ENCODE data around the gene ACOT8.
"Not testable (repeated sequence)": the region's sequence is repeated elsewhere in the genome, so short reads cannot be mapped to it uniquely, and the experiment has no call there.

Gene ACOT8

DNA sequence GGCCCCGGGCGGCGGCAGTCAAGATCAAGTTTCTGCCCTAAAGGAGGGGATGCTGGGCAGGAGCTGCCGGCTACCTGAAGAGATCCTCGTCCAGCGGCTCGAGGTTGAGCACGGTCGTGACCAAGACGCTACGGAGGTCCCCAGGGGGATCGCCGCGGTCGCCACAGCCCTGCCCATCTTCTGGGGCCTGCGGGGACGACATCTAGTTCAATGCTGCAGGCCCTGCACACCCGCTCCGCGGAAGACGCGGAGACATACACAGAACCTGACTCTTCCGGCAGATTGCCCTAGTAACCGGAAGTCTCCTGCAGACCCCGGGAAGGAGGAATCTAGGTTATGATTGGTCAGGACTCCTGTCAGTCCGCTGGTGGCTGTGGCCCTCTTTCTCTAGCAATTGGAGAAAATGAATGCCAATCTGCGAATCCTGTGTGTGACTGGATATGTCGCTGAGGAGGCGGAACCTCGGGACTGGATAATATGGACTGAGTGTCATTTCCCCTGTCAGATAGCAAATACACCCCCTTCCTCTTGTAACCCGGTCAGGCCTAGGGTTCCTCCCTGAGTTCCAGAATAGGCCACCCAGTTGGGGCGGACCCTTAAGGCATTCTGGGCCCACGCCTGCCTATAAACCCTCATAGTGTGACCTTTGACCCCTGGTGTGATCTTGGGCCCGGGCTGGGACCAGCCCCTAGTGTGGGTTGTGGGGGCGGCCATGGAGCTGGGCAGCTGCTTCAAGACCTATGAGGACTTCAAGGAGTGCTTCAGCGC, at the start of gene ACOT8, which contains the start of gene ZSWIM3:
Gene ACOT8, minus strand, starts transcription at position 279 of the 768 bp plus-strand sequence. Its CDS starts 77 bp downstream, at position 202.
Gene ZSWIM3, plus strand, starts transcription at position 501 of the 768 bp plus-strand sequence. Its CDS starts 212 bp downstream, at position 713.
- DNase-seq, result peak; percentile 95

DNA sequence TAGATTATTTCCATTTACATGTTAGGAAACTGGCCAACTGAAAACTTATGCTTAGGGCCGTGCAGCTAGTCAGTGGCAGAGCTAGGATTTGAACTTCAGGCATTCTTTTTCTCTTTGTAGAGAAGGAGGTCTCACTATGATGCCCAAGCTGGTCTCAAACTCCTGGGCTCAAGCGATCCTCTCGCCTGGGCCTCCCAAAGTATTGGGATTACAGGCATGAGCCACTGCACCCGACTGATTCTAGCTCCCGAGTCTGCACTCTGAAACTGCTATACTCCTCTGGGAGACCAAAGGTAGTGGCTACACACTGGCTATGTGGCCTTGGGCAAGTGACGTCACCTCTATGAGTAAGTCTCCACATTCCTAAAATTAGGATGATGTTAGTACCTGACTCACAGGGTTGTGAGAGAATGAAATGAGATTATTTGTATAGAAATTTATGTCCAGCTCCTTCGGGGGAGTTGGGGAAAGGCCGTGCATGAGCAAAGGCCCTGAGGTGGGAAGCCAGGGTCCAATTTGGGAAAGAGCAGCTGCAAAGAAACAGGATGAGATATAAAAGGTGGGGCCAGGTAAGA, 48.4 kb upstream of the ACOT8 start:
- DNase-seq, result no peak

DNA sequence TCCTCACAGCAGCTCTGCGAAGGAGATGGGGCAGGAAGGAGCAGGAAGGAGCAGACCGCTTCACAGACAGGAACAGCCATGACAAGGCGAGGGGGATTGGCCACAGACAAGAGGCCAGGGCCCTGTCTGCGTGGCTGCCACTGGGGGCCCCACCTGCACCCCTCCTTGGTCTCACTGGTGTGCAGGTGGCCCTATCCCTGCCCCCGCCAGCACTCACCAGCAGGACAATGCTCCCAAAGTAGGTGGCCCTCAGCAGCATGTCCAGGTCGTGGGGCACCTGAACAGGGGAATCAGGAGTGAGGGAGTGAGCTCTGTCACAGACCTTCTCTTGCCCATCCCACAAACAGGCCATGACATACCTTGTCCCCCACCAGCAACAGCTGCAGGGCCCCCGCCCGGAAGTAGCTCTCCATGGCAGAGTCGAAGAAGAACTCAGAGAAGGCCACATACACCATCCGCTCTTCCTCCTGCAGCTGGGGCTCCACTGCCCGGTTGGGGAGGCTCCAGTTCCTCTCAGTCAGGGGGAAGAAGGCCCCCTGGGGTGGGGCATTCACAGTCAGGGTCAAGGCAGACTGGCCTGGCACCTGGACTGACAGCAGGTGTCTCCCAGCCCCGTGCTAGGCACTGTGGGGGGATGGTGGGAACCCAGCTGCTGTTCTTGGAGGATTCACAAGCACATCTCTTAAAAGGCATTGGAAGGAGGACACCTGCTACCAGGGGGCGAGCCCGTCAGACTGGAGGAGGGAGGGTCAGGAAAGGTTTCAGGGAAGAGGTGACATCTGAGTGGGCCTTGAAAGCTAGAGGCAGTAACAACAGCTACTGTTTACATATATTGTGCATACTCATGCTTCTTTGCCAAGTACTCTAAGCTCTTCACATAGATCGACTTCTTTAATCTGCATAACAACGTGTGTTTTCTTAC, 47.7 kb upstream of the ACOT8 start:
- no peak for DNase-seq

DNA sequence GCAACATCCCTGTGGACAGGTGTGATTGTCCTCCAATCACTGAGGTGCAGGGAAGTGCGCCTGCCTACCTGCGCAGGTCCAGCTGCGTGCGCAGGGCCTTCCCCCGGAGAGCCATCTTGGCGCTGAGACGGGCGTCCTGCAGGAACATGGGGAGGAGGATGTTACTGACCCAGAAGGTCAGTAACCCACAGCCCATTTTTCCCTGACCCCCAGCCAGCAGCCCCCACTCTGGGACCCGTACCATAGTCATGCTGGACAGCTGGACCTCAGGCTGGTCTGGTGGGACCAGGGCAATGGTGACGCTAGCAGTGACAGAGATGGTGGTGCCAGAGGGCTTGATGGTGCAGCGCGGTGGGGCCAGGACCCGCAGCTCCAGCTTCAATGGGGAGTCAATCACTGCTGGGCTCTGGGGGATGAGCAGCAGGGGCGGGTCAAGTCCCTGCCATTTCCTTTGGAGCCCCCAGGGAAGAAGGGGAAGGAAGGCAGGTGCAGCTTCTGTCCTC, 45.1 kb upstream of the ACOT8 start:
- no peak for DNase-seq

DNA sequence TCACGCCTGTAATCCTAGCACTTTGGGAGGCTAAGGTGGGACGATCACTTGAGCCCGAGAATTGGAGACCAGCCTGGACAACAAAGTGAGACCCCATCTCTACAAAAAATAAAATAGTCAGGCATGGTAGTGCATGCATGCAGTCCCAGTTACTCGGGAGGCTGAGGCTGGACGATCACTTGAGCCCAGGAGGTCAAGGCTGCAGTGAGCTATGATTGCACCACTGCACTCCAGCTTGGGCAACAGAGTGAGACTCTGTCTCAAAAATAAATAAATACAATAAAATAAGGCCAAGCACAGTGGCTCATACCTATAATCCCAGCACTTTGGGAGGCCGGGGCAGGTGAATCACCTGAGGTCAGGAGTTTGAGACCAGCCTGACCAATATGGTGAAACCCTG, 44.1 kb upstream of the ACOT8 start:
- DNase-seq, result not testable (repeated sequence)

DNA sequence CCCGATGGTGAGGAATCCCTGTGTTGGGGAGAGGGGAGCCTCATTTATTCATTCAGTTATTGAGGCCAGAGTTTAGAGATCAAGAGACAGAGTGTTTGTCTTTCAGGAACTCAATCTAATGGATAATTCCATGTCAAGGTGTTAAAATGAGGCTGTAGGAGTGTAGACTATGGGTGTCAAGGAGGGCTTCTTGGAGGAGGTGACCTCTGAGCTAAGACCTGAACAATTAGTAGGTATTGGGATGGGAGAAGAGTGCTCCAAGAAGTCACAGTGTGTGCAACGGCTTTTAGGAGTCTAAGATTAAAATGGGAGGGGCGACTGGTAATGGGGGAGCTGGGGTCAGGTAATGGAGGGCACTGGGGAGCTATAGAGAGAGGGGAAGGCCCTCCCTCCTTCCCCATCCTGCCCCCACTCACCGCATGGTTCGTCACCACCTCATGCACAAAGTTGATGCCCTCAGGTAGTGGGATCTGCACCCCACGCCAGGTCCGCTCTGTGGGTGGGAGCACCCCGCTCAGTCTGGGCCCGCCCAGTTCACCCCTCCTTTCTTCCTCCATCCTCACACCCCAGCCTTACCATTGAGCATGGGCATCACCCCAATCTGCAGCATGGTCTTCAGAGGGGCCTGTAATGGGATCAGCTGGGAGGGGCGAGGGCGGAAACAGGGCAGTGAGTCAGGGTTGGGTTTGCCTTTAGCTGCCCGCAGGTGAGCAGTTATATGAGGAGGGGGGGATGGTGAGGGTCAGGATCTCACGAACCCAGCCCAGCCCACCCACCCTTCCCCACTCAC, 42.0 kb upstream of the ACOT8 start:
- DNase-seq, result no peak

DNA sequence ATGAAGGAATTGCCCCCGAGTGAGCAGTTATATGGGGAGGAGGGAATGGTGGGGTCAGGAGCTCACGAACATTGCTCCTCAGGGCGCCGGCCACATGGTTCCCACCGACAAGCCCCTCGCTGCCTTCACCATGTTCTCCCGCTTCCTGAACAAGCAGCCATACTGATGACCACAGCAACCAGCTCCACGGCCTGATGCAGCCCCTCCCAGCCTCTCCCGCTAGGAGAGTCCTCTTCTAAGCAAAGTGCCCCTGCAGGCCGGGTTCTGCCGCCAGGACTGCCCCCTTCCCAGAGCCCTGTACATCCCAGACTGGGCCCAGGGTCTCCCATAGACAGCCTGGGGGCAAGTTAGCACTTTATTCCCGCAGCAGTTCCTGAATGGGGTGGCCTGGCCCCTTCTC, 41.1 kb upstream of the ACOT8 start:
- no peak for DNase-seq

DNA sequence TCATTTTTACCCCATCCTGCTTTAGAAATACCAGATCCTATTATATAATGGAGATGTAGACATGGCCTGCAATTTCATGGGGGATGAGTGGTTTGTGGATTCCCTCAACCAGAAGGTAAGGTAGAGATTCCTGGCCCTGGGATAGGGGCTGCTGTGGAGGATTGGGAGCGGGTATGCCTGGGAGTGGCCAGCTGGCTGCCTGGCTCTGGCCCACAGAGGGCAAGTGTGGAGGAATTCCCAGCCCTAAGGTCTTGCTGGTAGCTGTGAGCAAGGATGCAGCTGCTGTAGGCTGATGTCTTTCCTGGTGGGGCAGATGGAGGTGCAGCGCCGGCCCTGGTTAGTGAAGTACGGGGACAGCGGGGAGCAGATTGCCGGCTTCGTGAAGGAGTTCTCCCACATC, 40.5 kb upstream of the ACOT8 start:
- DNase-seq, result no peak

DNA sequence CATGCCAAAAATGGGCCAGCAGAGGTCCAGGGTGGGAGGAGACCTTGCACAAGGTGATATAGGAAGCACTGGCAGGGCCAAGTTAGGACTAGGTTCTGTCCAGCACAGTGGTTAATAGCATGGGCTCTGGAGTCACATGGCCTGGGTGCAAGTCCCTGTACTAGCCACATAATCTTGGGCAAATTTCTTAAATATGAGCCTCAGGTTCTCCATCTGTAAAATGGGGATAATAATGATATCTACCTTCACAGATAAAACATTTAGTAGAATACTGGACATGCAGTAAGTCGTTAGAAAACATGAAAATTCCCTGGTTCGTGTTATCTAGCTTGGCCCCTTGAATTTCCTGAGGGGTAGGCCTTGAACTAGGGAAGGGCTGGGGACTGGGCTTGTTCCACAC, 40.1 kb upstream of the ACOT8 start:
- no peak for DNase-seq

DNA sequence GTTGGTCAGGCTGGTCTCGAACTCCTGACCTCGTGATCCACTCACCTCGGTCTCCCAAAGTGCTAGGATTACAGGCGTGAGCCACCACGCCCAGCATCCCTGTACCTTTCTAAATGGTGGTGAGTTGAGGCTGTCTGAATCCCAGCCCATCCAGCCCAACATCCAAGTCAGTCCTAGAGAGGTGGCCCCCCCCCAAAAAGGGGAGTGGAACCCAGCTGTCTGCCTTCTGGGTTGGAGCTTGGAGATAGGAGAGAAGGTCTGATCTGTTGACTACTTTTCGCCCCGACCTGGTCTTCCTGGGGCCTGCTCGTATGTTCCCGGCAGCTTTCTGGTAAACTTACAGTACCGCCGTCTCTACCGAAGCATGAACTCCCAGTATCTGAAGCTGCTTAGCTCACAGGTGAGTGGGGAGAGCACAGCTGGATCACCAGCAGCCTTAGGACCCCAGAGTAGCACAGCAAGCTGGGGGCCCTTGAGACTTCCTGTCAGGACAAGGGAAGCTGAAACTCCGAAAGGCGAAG, 39.5 kb upstream of the ACOT8 start:
- DNase-seq, result no peak

DNA sequence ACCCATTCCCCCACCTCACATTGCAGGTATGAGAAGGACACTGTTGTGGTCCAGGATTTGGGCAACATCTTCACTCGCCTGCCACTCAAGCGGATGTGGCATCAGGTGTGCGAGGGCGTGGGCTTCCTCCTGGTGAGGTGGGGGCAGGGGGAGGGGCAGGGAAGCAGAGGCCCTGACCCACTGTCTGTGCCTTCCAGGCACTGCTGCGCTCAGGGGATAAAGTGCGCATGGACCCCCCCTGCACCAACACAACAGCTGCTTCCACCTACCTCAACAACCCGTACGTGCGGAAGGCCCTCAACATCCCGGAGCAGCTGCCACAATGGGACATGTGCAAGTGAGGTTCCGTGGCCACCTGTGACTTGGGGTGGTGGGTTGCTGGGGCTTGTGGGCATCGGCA, 37.6 kb upstream of the ACOT8 start:
- DNase-seq, result no peak

DNA sequence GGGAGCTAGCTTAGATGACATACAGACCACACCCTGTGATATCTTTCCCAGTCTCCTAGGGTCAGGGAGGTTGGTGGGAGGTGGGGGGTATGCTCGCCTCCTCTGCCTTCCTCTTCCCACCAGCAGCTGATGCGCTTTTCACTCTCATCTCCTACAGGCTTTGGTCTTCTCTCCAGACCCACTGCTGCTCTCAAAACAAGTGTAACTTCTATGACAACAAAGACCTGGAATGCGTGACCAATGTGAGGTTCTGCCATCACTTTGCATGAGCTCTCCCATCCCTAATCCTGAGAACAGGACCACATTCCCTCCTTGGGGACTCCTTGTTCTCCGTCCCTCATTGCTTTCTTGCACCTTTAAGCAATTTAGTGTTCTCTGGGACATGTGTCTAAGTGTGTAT, 36.6 kb upstream of the ACOT8 start:
- DNase-seq, result no peak

DNA sequence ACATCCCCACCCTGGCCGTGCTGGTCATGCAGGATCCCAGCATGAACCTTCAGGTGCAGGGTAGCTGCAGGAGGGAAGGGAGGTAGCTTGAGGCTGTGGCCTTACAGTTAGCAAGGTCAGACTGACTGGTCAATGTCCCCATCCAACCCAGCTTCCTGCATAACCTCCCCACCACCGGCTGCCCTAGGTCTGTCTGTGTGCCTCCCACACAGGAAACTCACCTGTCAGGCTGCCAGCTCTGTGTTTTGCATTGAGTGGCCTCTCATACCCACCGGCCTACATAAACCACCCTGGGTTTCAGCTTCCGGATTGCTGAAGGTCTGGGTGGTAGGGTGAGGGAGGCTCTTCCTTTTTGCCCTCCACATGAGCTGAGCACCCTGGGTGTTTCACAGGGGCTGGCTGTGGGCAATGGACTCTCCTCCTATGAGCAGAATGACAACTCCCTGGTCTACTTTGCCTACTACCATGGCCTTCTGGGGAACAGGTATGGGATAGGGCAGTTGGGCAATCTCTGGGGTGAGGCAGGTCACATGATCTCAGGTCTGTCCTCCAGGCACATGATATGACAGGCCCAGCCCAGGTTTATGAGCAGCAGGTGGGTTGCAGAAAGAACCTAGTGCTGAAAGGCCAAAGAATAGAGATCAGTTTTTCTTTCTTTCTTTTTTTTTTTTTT, 35.8 kb upstream of the ACOT8 start:
- DNase-seq, result no peak

DNA sequence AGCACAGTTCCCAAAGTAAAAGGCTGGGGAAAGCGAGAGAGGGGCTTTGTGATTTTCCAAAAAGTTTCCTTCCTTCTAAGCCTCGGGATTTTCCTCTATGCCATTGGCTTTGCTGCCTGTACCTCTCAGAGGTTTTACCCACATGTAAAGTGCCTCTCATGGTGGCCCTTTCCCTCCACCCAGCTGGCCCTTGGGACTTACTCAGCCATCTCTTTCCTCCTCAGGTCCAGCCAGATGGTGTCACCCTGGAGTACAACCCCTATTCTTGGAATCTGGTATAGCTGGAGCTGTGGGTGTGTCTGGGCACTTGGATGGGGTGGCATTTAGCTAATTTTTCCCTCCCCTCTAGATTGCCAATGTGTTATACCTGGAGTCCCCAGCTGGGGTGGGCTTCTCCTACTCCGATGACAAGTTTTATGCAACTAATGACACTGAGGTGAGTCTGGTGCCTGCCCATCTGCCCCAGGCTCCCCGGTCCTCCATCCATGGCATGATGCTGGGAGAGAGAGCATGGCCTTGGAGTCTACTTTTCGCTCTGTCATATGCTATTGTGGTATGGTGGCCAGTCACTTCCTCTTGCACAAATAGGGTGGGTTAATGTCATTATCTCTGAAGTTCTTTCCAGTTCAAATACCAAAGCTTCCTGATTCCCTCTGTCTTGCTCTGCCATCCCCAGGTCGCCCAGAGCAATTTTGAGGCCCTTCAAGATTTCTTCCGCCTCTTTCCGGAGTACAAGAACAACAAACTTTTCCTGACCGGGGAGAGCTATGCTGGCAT, 35.0 kb upstream of the ACOT8 start:
- DNase-seq, result no peak

DNA sequence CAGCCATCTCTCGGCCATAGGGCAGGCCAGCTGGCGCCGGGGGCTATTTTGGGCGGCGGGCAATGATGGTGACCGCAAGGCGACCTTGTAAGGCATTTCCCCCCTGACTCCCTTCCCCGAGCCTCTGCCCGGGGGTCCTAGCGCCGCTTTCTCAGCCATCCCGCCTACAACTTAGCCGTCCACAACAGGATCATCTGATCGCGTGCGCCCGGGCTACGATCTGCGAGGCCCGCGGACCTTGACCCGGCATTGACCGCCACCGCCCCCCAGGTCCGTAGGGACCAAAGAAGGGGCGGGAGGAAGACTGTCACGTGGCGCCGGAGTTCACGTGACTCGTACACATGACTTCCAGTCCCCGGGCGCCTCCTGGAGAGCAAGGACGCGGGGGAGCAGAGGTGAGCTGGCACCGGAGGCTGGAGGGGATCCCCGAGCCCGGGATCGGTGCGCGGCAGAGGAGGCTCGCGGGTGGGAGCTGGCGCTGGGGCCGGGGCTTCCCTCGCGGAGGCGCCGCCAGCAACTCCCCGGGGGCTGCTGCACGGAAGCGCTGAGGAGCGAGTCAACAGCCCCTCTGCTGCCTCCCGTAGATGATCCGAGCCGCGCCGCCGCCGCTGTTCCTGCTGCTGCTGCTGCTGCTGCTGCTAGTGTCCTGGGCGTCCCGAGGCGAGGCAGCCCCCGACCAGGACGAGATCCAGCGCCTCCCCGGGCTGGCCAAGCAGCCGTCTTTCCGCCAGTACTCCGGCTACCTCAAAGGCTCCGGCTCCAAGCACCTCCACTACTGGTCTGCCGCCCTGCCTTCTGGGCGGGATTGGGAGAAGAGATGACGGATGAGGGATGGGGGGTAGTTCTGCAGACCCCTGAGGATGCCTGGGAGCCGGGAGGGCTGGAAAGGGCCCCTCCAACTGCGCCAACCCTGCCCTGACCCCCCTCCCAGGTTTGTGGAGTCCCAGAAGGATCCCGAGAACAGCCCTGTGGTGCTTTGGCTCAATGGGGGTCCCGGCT, 34.1 kb upstream of the ACOT8 start, which contains the start of the genes CTSA and NEURL2:
Gene CTSA, plus strand, starts transcription at position 351 of the 999 bp plus-strand sequence. Its CDS starts 234 bp downstream, at position 585.
Gene NEURL2, minus strand, starts transcription at position 224 of the 999 bp plus-strand sequence. Its CDS starts 217 bp downstream, at position 7.
- peak; percentile 36 for DNase-seq

DNA sequence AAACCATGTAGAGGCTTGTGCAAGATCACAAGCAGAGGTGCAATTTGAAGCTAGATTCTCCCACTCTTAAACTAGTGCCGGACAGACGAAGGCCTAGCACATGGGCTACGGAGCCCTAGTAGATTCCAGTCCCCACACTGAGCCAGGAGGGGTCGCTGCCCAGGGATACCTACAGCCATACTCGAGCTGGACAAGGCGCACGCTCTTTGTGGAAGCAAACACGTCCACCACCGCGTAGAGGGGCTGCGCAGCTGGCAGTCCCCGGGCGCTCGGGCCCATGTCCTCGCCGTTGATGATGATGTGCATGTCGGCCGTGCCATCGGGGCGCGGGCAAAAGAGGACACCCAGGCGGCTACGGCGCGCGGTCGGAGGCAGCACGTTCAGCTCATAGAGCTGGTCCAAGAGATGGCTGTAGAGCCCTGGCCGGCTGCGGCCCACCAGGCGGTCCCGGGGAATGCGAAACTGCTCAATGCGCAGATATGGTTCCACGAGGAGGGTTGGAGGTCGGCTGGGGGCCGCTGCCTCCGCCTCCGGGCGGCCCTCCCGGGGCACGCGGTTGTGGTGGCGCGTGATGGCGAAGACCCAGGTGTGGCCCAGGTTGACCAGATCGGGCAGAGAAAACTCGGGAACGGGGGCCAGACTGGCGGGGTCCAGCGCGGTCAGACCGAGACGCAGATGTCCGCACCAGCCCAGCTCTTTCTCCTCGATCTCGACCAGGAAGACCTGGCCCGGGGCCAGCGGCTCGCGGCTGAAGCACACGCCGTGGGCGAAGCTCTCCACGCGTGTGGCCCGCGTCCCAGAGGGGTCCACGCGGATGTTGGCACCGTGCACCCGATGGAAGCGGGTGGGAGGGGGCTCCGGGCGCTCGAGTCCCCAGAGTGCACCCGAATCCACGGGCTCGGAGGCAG, 33.1 kb upstream of the ACOT8 start:
- DNase-seq, result peak; percentile 37

DNA sequence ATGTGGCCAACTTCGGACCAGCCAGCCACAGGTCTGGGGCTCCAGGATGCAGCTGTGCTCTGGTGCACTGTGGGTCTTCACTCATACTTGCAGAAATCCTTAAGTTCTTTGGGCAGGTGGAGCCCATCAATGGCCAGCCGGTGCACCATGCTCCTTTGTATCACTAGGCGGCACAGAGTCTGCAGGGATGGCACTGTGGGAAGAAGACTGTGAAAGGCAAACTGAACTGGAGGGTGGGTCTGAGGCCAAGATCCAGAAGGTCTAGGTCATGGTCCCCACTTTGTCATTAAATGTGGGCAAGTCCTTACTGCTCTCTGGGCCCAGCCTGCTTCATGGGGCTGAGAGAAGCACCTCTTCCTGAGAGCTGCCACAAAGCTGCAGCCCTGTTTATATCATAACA, 31.5 kb upstream of the ACOT8 start:
- DNase-seq, result no peak

DNA sequence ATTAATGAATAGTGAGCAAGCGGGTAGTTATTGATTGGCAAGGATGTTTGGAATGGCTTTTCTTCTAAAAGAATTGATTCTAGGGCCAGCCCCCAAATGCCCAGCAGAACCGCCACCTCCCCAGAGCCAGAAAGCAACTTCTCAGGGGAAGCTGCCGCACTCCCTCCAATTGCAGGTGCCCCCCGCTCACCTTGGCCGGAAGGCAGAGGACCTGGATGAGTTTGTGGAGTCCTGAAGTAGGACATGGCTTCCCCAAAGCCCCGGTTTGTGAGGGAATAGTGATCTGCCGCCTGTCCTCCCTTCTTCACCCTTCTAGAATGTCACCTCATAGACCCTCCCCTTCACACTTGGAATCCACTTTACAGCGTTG, 30.1 kb upstream of the ACOT8 start, which contains the start of gene SPATA25:
Gene SPATA25, minus strand, starts transcription at position 277 of the 370 bp plus-strand sequence. Its CDS starts 32 bp downstream, at position 245.
- no peak for DNase-seq

Data from NCI-H748 treated with DMSO at 0.1 percent for 48 hours (cell line).